Dermis blood vessel endothelial cell (primary cell): Measurements from ENCODE around the gene TINCR. TPM values are rescaled to one million over a fixed set of nuclear protein-coding genes. Genes with fewer than 3 reads are reported as not detected.

Experiments
- total RNA-seq: library from RNA; depleted of rRNA; stranded (reverse); fragments of >200 nt; gene quantifications from 2 replicates; pipeline ENCODE4 v1.2.3, GENCODE V29; 2014

Gene TINCR
- total RNA-seq, 1 donor from 2014 or later: under 0.01 TPM

Other genes starting within 250 kb of the TINCR start
- gene PTPRS, start 227.1 kb downstream of the TINCR start, total RNA-seq: 17.5 and 26.2 TPM in 2 replicates
- gene ZNRF4, start 112.5 kb downstream of the TINCR start, total RNA-seq: not detected in 2 replicates
- 33.4 and 47.5 TPM in 2 replicates for gene SAFB2, start 54.8 kb upstream of the TINCR start, total RNA-seq
- gene SAFB, start 55.1 kb upstream of the TINCR start, total RNA-seq: 56.0 and 60.1 TPM in 2 replicates
- gene MICOS13, start 112.6 kb upstream of the TINCR start, total RNA-seq: 13.4 and 22.3 TPM in 2 replicates
- gene HSD11B1L, start 113.1 kb upstream of the TINCR start, total RNA-seq: 7.4 and 9.7 TPM in 2 replicates
- gene RPL36, start 122.3 kb upstream of the TINCR start, total RNA-seq: 379 and 554 TPM in 2 replicates
- 73.7 and 89.9 TPM in 2 replicates for gene LONP1, start 152.2 kb upstream of the TINCR start, total RNA-seq
- gene CATSPERD, start 152.7 kb upstream of the TINCR start, total RNA-seq: not detected in 2 replicates
- 0.51 TPM in 2 replicates for gene PRR22, start 216.8 kb upstream of the TINCR start, total RNA-seq
- 21.8 and 38.9 TPM in 2 replicates for gene DUS3L, start 223.2 kb upstream of the TINCR start, total RNA-seq
- gene NRTN, start 237.1 kb upstream of the TINCR start, total RNA-seq: 0.42 and 0.85 TPM in 2 replicates